MV-4-11 (cell line): ENCODE data around the gene GULP1.
"Not testable (repeated sequence)": the region's sequence is repeated elsewhere in the genome, so short reads cannot be mapped to it uniquely, and the experiment has no call there.

Experiments
- DNase-seq: peaks from one replicate; lab custom pipeline; 2025; lab: John Stamatoyannopoulos, UW

Gene GULP1

GRCh38 chr2:188527581-188527993, 235.9 kb downstream of the GULP1 start:
- no peak for DNase-seq

GRCh38 chr2:188529710-188530109, 238.0 kb downstream of the GULP1 start:
- DNase-seq, result no peak

- DNase-seq, result no peak
Measured at GRCh38 chr2:188534875-188535274, 243.2 kb downstream of the GULP1 start.

- no peak for DNase-seq
Measured at GRCh38 chr2:188551671-188552070, 260.0 kb downstream of the GULP1 start.

GRCh38 chr2:188557081-188557480, 265.4 kb downstream of the GULP1 start:
- DNase-seq, result no peak

- DNase-seq, result not testable (repeated sequence)
Measured at GRCh38 chr2:188559455-188559854, 267.8 kb downstream of the GULP1 start.

GRCh38 chr2:188561473-188561979, 269.9 kb downstream of the GULP1 start:
- DNase-seq, result no peak

- no peak for DNase-seq
Measured at GRCh38 chr2:188569431-188570165, 277.9 kb downstream of the GULP1 start.

GRCh38 chr2:188570370-188570769, 278.7 kb downstream of the GULP1 start:
- no peak for DNase-seq

- no peak for DNase-seq
Measured at GRCh38 chr2:188571543-188572303, 280.0 kb downstream of the GULP1 start.

- no peak for DNase-seq
Measured at GRCh38 chr2:188572592-188572991, 280.9 kb downstream of the GULP1 start.

- no peak for DNase-seq
Measured at GRCh38 chr2:188573453-188573852, 281.8 kb downstream of the GULP1 start.

GRCh38 chr2:188576006-188576405, 284.3 kb downstream of the GULP1 start:
- no peak for DNase-seq

GRCh38 chr2:188576651-188577050, 285.0 kb downstream of the GULP1 start:
- no peak for DNase-seq

GRCh38 chr2:188577231-188577630, 285.6 kb downstream of the GULP1 start:
- no peak for DNase-seq

- no peak for DNase-seq
Measured at GRCh38 chr2:188580738-188581137, 289.1 kb downstream of the GULP1 start.

- no peak for DNase-seq
Measured at GRCh38 chr2:188582211-188582610, 290.5 kb downstream of the GULP1 start.

- DNase-seq, result no peak
Measured at GRCh38 chr2:188588235-188588634, 296.6 kb downstream of the GULP1 start.

- no peak for DNase-seq
Measured at GRCh38 chr2:188596054-188596453, 304.4 kb downstream of the GULP1 start.

GRCh38 chr2:188598551-188598950, 306.9 kb downstream of the GULP1 start:
- no peak for DNase-seq

- DNase-seq, result no peak
Measured at GRCh38 chr2:188599140-188599539, 307.5 kb downstream of the GULP1 start.

- no peak for DNase-seq
Measured at GRCh38 chr2:188600536-188601210, 309.0 kb downstream of the GULP1 start.

- no peak for DNase-seq
Measured at GRCh38 chr2:188601391-188601790, 309.7 kb downstream of the GULP1 start.
